Natural killer cell (primary cell): ENCODE measurements around the gene IFNA21. TPM values are rescaled to one million over a fixed set of nuclear protein-coding genes. Genes with fewer than 3 reads are reported as not detected.
A peak's percentile ranks its signal among the peaks of the same experiment; 100 is the strongest.

ENCODE experiments used
- ATAC-seq, 3 donors: fragments of 150-1000 bp in 2 of 3; fragments of 200-7000 bp in 1 of 3; cut with Tn5 transposase; 1 replicate in 1 of 3; 2 replicates in 2 of 3; pipeline ENCODE4 v1.10.0; 2021; ENCODE audit warnings: mild to moderate bottlenecking in 2 of 3, moderate library complexity in 2 of 3
- DNase-seq, 2 donors: peaks; one replicate each; pipeline versions ENCODE4 v3.0.0 to v3.0.0-alpha.2; 2013 to 2021; ENCODE audit warnings: mixed read lengths in 1 of 2
- H3K27ac ChIP-seq: one replicate; pipeline ENCODE4 v1.5.1; 2013; ENCODE audit warnings: mild to moderate bottlenecking, low read length
- H3K27me3 ChIP-seq: one replicate; pipeline ENCODE4 v1.6.1; 2013; ENCODE audit warnings: low read length; ENCODE audit not compliant: control insufficient read depth, insufficient read depth
- H3K36me3 ChIP-seq: one replicate; pipeline ENCODE4 v1.6.1; 2013; ENCODE audit warnings: low read length; ENCODE audit not compliant: control insufficient read depth, insufficient read depth
- H3K4me1 ChIP-seq: one replicate; pipeline ENCODE4 v1.6.1; 2013; ENCODE audit warnings: low read length; ENCODE audit not compliant: control insufficient read depth, insufficient read depth
- H3K4me3 ChIP-seq: one replicate; pipeline ENCODE4 v1.5.1; 2013; ENCODE audit warnings: low read length
- H3K9me3 ChIP-seq: one replicate; pipeline ENCODE4 v1.6.1; 2013; ENCODE audit warnings: low read length; ENCODE audit not compliant: control insufficient read depth, insufficient read depth
- H3K27ac Mint-ChIP-seq, 2 donors: one replicate each; pipeline ENCODE4 v1.8.0; 2022; ENCODE audit warnings: mild to moderate bottlenecking in 2 of 2, mixed read lengths in 2 of 2, moderate library complexity in 1 of 2
- H3K27me3 Mint-ChIP-seq, 2 donors: one replicate each; pipeline ENCODE4 v1.8.0; 2022; ENCODE audit warnings: low read depth in 2 of 2, mixed read lengths in 2 of 2
- H3K36me3 Mint-ChIP-seq: one replicate; pipeline ENCODE4 v1.8.0; 2022; ENCODE audit warnings: mixed read lengths
- H3K4me1 Mint-ChIP-seq, 2 donors: one replicate each; pipeline ENCODE4 v1.8.0; 2022; ENCODE audit warnings: mixed read lengths in 2 of 2
- H3K4me3 Mint-ChIP-seq: one replicate; pipeline ENCODE4 v1.8.0; 2022; ENCODE audit warnings: mild to moderate bottlenecking, moderate library complexity, mixed read lengths
- H3K9me3 Mint-ChIP-seq, 2 donors: one replicate each; pipeline ENCODE4 v1.8.0; 2022; ENCODE audit warnings: mixed read lengths in 2 of 2
- WGBS: methylation state at CpG from one replicate; pipeline ENCODE4 v1.1.7; 2013; ENCODE audit warnings: missing lambda C conversion rate; ENCODE audit not compliant: insufficient coverage; 5-methylcytosine and 5-hydroxymethylcytosine counted together
- intact Hi-C: fragments of 100-400 bp; cut with micrococcal nuclease; formaldehyde crosslinking; loops from one replicate; pipeline ENCODE4 v1.14.2; 2022
- total RNA-seq, 4 donors: library from RNA; stranded (reverse); fragments of 120-200 nt in 1 of 4; gene quantifications; one replicate each; pipeline versions ENCODE4 v1.2.3 to v1.2.4, GENCODE V29; 2013 to 2022
- TF ChIP-seq, protein P1 (sequence below): fragments of 200-600 bp; IDR thresholded peaks from one replicate; pipeline ENCODE4 v1.8.0; 2022; ENCODE audit warnings: antibody characterized with exemption

The IFNA21 gene
- total RNA-seq, 3 donors from 2014 or later (not counting 1 experiment from before 2014, with no cell fraction given), result not detected

DNA sequence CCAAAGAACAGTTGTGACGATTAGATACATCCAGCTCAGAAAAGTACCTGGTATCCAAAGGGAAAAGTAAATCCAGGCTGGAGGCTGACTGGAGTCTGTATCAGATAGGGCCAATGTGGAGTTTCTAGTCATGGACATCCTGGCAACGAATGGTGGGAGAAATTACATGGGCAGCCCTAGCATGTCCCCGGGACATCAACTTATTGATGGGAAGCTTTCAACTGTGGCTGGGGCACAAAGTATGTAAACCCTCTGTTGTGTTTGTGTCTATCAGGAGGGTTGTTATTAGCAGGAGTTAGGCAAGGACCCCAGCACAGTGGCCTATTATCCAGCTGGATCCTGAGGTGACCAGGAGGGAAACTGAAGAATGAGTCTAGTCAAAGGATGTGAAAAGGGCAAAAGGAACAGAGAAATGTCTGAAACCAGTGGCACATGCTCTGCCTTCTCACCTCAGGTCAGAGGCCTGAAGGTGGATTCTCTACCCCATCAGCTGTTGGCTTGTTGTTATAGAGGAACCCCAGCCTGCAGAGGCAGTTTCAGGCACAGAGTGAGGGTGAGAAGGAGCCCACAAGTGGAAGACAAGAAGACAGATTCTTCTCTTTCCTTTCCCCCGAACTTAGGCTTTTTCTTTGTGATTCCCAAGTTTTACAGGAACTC is 44.7 kb downstream of the IFNA21 start:
- ATAC-seq (no peak), DNase-seq (no peak)
- Histone ChIP-seq H3K4me3 (no peak overlapping the region), H3K27me3 (peaks cover 6% of the 10 kb centered on the region), H3K4me1 (peaks cover 12% of the 10 kb centered on the region), H3K27ac (no peak overlapping the region), H3K36me3 (no peaks in the 10 kb centered on the region), H3K9me3 (no peaks in the 10 kb centered on the region)
- Mint-ChIP-seq H3K36me3 (no peaks in the 10 kb centered on the region), H3K27me3 (peaks cover 11 to 34% of the 10 kb centered on the region in 2 donors), H3K9me3 (no peaks in the 10 kb centered on the region), H3K27ac (no peak overlapping the region), H3K4me1 (no peaks in the 10 kb centered on the region), H3K4me3 (no peak overlapping the region)
- intact Hi-C loops, result no loop called here
- TF ChIP-seq, protein P1, sequence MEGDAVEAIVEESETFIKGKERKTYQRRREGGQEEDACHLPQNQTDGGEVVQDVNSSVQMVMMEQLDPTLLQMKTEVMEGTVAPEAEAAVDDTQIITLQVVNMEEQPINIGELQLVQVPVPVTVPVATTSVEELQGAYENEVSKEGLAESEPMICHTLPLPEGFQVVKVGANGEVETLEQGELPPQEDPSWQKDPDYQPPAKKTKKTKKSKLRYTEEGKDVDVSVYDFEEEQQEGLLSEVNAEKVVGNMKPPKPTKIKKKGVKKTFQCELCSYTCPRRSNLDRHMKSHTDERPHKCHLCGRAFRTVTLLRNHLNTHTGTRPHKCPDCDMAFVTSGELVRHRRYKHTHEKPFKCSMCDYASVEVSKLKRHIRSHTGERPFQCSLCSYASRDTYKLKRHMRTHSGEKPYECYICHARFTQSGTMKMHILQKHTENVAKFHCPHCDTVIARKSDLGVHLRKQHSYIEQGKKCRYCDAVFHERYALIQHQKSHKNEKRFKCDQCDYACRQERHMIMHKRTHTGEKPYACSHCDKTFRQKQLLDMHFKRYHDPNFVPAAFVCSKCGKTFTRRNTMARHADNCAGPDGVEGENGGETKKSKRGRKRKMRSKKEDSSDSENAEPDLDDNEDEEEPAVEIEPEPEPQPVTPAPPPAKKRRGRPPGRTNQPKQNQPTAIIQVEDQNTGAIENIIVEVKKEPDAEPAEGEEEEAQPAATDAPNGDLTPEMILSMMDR, result no peak
- WGBS, result 76% methylated on average over 4 of the region's 4 CpGs

DNA sequence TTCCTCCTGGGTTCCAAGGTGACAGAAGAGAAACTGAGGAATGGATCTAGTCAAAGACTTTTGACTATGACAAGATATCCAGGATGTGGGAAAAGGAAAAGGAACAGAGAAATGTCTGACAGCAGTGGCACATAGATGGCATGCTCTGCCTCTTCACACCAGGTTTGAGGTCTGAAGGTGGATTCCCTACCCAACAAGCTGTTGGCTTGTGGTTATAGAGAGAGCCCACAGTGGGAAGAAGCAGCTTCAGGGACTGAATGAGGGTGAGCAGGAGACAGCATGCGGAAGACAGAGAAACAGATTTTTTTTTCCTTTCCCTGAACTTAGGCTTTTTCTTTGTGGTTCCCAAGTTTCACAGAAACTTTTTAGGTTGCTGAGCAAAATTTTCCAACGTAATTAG is 45.4 kb downstream of the IFNA21 start:
- Mint-ChIP-seq H3K27me3 (peaks cover 9 to 30% of the 10 kb centered on the region in 2 donors), H3K4me1 (no peaks in the 10 kb centered on the region), H3K9me3 (no peaks in the 10 kb centered on the region), H3K36me3 (no peaks in the 10 kb centered on the region), H3K27ac (no peak overlapping the region), H3K4me3 (no peak overlapping the region)
- Histone ChIP-seq H3K4me1 (peaks cover 12% of the 10 kb centered on the region), H3K27ac (no peak overlapping the region), H3K36me3 (no peaks in the 10 kb centered on the region), H3K9me3 (no peaks in the 10 kb centered on the region), H3K27me3 (peaks cover 6% of the 10 kb centered on the region), H3K4me3 (no peak overlapping the region)
- no peak for DNase-seq
- WGBS, result 50% methylated on average over 1 of the region's 2 CpGs
- intact Hi-C loops, result no loop called here
- peak in 1 of 3 donors; percentile 47 for ATAC-seq
- TF ChIP-seq, protein P1, result no peak

DNA sequence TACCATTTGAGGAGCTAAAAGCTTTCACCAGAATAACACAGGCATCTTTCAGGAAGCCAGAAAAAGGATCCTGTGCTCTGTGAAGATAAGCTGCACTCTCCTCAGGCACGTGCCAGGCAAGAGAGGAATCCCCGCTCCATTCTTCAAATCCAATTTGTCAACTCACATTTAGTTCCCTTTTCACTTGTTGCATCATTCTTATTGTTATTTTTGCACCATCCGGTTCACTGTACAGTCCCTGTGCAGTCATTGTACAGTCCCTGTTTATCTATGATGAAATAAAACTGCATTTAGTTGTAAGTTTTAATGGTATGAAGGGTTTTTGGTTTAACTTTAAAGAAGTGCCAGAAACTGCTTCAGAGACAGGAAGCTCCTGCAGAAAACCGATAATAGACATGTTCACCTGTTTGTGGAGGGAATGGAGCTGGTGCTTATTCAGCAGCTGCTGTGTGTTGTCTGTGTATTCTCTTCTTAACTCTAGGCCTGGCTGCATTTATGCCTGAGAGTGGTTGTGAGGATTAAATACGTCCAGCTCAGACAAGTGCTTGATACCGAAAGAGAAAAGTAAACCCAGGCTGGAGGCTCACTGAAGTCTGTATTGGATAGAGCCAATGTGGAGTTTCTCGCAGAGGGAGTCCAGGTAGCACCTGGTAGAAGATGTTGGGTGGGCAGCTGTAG is 47.2 kb downstream of the IFNA21 start:
- Histone ChIP-seq H3K4me1 (peaks cover 12% of the 10 kb centered on the region), H3K27ac (no peak overlapping the region), H3K4me3 (no peak overlapping the region), H3K36me3 (no peaks in the 10 kb centered on the region), H3K27me3 (peaks cover 3% of the 10 kb centered on the region), H3K9me3 (no peaks in the 10 kb centered on the region)
- ATAC-seq (peak in 2 of 3 donors; percentile 26 to 39), DNase-seq (no peak)
- 61% methylated on average over 7 of the region's 7 CpGs for WGBS
- Mint-ChIP-seq H3K9me3 (no peaks in the 10 kb centered on the region), H3K27me3 (peaks cover 9 to 19% of the 10 kb centered on the region in 2 donors), H3K27ac (no peak overlapping the region), H3K4me3 (no peak overlapping the region), H3K4me1 (no peaks in the 10 kb centered on the region), H3K36me3 (no peaks in the 10 kb centered on the region)
- TF ChIP-seq, protein P1, result no peak
- intact Hi-C loops, result no loop called here

Other genes starting within 250 kb of the IFNA21 start
- gene HACD4, start 135.0 kb downstream of the IFNA21 start, total RNA-seq, result 10 to 100 TPM; 14.0 to 16.5 (median 14.4) TPM
- gene IFNB1, start 88.7 kb downstream of the IFNA21 start, total RNA-seq, result not detected
- gene IFNW1, start 24.8 kb downstream of the IFNA21 start, total RNA-seq, result not detected
- not detected for gene IFNA4, start 20.9 kb upstream of the IFNA21 start, total RNA-seq
- not detected for gene IFNA7, start 35.5 kb upstream of the IFNA21 start, total RNA-seq
- not detected for gene IFNA10, start 40.5 kb upstream of the IFNA21 start, total RNA-seq
- not detected for gene IFNA16, start 50.7 kb upstream of the IFNA21 start, total RNA-seq
- not detected for gene IFNA17, start 61.6 kb upstream of the IFNA21 start, total RNA-seq
- gene IFNA14, start 73.3 kb upstream of the IFNA21 start, total RNA-seq, result not detected
- not detected for gene IFNA5, start 138.7 kb upstream of the IFNA21 start, total RNA-seq
- gene KLHL9, start 168.7 kb upstream of the IFNA21 start, total RNA-seq, result 10 to 100 TPM; 13.5 to 17.2 (median 13.6) TPM
- not detected for gene IFNA6, start 184.2 kb upstream of the IFNA21 start, total RNA-seq
- gene IFNA13, start 201.4 kb upstream of the IFNA21 start, total RNA-seq, result not detected
- gene IFNA2, start 218.7 kb upstream of the IFNA21 start, total RNA-seq, result not detected
- not detected for gene IFNA8, start 242.5 kb upstream of the IFNA21 start, total RNA-seq